K562 (cell line): ENCODE measurements around the gene ZNF335. TPM values are rescaled to one million over a fixed set of nuclear protein-coding genes. Genes with fewer than 3 reads are reported as not detected.
A peak's percentile ranks its signal among the peaks of the same experiment; 100 is the strongest.

Experiments used
- ATAC-seq: fragments of 200-7000 bp; cut with Tn5 transposase; 3 replicates; pipeline ENCODE4 v1.9.1; 2020; ENCODE audit warnings: moderate library complexity
- BruUV-seq: library from RNA; stranded (reverse); fragments of 400-500 nt; replicated peaks from 2 replicates; lab custom pipeline; 2021; lab: Mats Ljungman, UMichigan
- CTCF ChIA-PET: fragments of 300-600 bp; formaldehyde crosslinking; extraction: SDS; loops from one replicate; lab custom pipeline; 2021; ENCODE audit warnings: low intra/inter-chr PET ratio; lab: Yijun Ruan, JAX
- POLR2A ChIA-PET: fragments of 300-600, 350-650 bp; sonication (Branson Sonifier 250); formaldehyde crosslinking; extraction: SDS; loops from one replicate; lab custom pipeline; 2021; ENCODE audit warnings: antibody characterized with exemption, inconsistent platforms; lab: Yijun Ruan, JAX
- DNase-seq, 4 experiments: peaks; one replicate each; pipeline versions ENCODE4 v3.0.0 to v3.0.0-alpha.2; 2011 to 2018; ENCODE audit warnings: low spot score in 3 of 4, mixed read lengths in 3 of 4; ENCODE audit errors: extremely low read depth in 1 of 4
- FAIRE-seq: peaks from 2 replicates; lab custom pipeline; 2011; peaks lifted over from hg19 to GRCh38; lab: Jason Lieb, UNC
- H2AFZ ChIP-seq: 2 replicates; pipeline ENCODE4 v1.6.0; 2011; ENCODE audit warnings: low read depth, low read length, control low read depth, inconsistent platforms
- H3K27ac ChIP-seq: fragments of 200-600 bp; 3 replicates; pipeline ENCODE4 v1.8.0; 2011; ENCODE audit warnings: low read depth, mild to moderate bottlenecking, control low read depth, inconsistent platforms, low read length, moderate library complexity, mixed read lengths; ENCODE audit errors: extremely low read depth
- H3K27me3 ChIP-seq, 2 experiments: fragments of 300-600 bp in 1 of 2; 2 replicates in 1 of 2; 3 replicates in 1 of 2; pipeline versions ENCODE4 v1.6.0 to v1.8.0; 2011; ENCODE audit warnings: inconsistent platforms in 2 of 2, low read length in 2 of 2, mild to moderate bottlenecking in 1 of 2, mixed read lengths in 1 of 2, moderate library complexity in 1 of 2; ENCODE audit not compliant: control insufficient read depth in 2 of 2, insufficient read depth in 2 of 2
- H3K36me3 ChIP-seq: fragments of 300-600 bp; 3 replicates; pipeline ENCODE4 v1.8.0; 2011; ENCODE audit warnings: mild to moderate bottlenecking, low read length, inconsistent platforms; ENCODE audit not compliant: control insufficient read depth, insufficient read depth
- H3K4me1 ChIP-seq, 2 experiments: fragments of 200-600 bp in 1 of 2; replicated peaks in 1 of 2; 2 replicates in 1 of 2; 3 replicates in 1 of 2; pipeline versions ENCODE4 v1.5.1 to v1.8.0; 2011; ENCODE audit warnings: inconsistent platforms in 2 of 2, low read length in 2 of 2, mild to moderate bottlenecking in 1 of 2, mixed read lengths in 1 of 2, moderate library complexity in 1 of 2; ENCODE audit not compliant: control insufficient read depth in 2 of 2, insufficient read depth in 2 of 2
- H3K4me2 ChIP-seq: 2 replicates; pipeline ENCODE4 v1.6.1; 2011; ENCODE audit warnings: low read length, control low read depth, inconsistent platforms, mixed read lengths; ENCODE audit not compliant: insufficient read depth
- H3K4me3 ChIP-seq: fragments of 200-600 bp; sonication (generic), shearing (Covaris generic); 2 replicates; pipeline ENCODE4 v1.5.1; 2016; ENCODE audit warnings: control low read depth, inconsistent platforms
- H3K79me2 ChIP-seq: fragments of 200-600 bp; 3 replicates; pipeline ENCODE4 v1.8.0; 2011; ENCODE audit warnings: low read length, inconsistent platforms; ENCODE audit not compliant: control insufficient read depth, insufficient read depth
- H3K9ac ChIP-seq, 2 experiments: 2 replicates each; pipeline versions ENCODE4 v1.6.0 to v1.6.1; 2011; ENCODE audit warnings: low read depth in 2 of 2, low read length in 2 of 2, control low read depth in 1 of 2, inconsistent platforms in 1 of 2, mild to moderate bottlenecking in 1 of 2, mixed read lengths in 1 of 2; ENCODE audit not compliant: insufficient read depth in 1 of 2
- H3K9me1 ChIP-seq: one replicate; pipeline ENCODE4 v1.6.0; 2011; ENCODE audit warnings: inconsistent platforms, mild to moderate bottlenecking, low read length, moderate library complexity; ENCODE audit not compliant: control insufficient read depth, insufficient read depth
- H3K9me3 ChIP-seq: replicated peaks from 2 replicates; pipeline ENCODE4 v1.5.1; 2011; ENCODE audit warnings: low read depth, low read length, inconsistent platforms; ENCODE audit not compliant: control insufficient read depth, insufficient read depth
- H4K20me1 ChIP-seq: replicated peaks from 2 replicates; pipeline ENCODE4 v1.6.1; 2011; ENCODE audit warnings: low read length, inconsistent platforms, mixed read lengths; ENCODE audit not compliant: control insufficient read depth, insufficient read depth
- ARNT ChIP-seq, 2 experiments: fragments of 450-650 bp; IDR thresholded peaks; 2 replicates each; pipeline ENCODE4 v1.6.1; 2016; ENCODE audit warnings: mild to moderate bottlenecking in 1 of 2
- ATF6 ChIP-seq: sonication (generic); formaldehyde crosslinking; IDR thresholded peaks from 2 replicates; pipeline ENCODE4 v1.4.0; 2020; ENCODE audit warnings: mild to moderate bottlenecking, missing genetic modification reagents
- CREB3 ChIP-seq: fragments of 450-650 bp; conservative IDR thresholded peaks from 2 replicates; pipeline ENCODE4 v1.6.1; 2016; ENCODE audit warnings: missing genetic modification characterization, low read depth, mild to moderate bottlenecking, missing compliant biosample characterization, moderate library complexity
- GTF2E2 ChIP-seq: fragments of 200-800 bp; sonication (Bioruptor generic); IDR thresholded peaks from 2 replicates; pipeline ENCODE4 v1.6.1; 2016; ENCODE audit warnings: missing genetic modification characterization, missing compliant biosample characterization
- HSF4 ChIP-seq: fragments of 250-450 bp; sonication (Bioruptor Pico); IDR thresholded peaks from 2 replicates; pipeline ENCODE4 v2.1.2; 2022; ENCODE audit warnings: mild to moderate bottlenecking, moderate library complexity, borderline replicate concordance
- JUN ChIP-seq, 2 experiments: sonication (generic) in 1 of 2; formaldehyde crosslinking in 1 of 2; IDR thresholded peaks; 2 replicates each; pipeline versions ENCODE4 v1.6.1 to v1.8.0; 2012 to 2022; ENCODE audit warnings: borderline replicate concordance in 2 of 2, mild to moderate bottlenecking in 2 of 2, improper control_type of control experiment in 1 of 2, low read depth in 1 of 2, low read length in 1 of 2, missing genetic modification reagents in 1 of 2
- MBD1 ChIP-seq: fragments of 250-450 bp; sonication (Bioruptor Pico); IDR thresholded peaks from 2 replicates; pipeline ENCODE4 v1.8.0; 2022; ENCODE audit warnings: inconsistent platforms
- NCOA2 ChIP-seq, 2 experiments: fragments of 450-650 bp; IDR thresholded peaks; 2 replicates each; pipeline ENCODE4 v1.6.1; 2018; ENCODE audit warnings: mild to moderate bottlenecking in 2 of 2, moderate library complexity in 1 of 2; ENCODE audit not compliant: partially characterized antibody in 2 of 2
- NCOA4 ChIP-seq: fragments of 450-650 bp; IDR thresholded peaks from 2 replicates; pipeline ENCODE4 v1.6.1; 2018; ENCODE audit warnings: mild to moderate bottlenecking; ENCODE audit not compliant: partially characterized antibody
- NFYB ChIP-seq: IDR thresholded peaks from 2 replicates; pipeline ENCODE4 v1.6.1; 2011; ENCODE audit warnings: mild to moderate bottlenecking, moderate library complexity; ENCODE audit not compliant: insufficient read length; ENCODE audit errors: extremely low read depth
- PHTF2 ChIP-seq: fragments of 250-450 bp; sonication (Bioruptor Pico); IDR thresholded peaks from 2 replicates; pipeline ENCODE4 v1.5.0; 2021; ENCODE audit warnings: mild to moderate bottlenecking
- POU5F1 ChIP-seq: fragments of 150-350 bp; IDR thresholded peaks from 2 replicates; pipeline ENCODE4 v1.6.1; 2014; ENCODE audit warnings: borderline replicate concordance, low read length, low read depth, mild to moderate bottlenecking; ENCODE audit not compliant: partially characterized antibody
- TGIF2 ChIP-seq: sonication (generic); formaldehyde crosslinking; IDR thresholded peaks from 2 replicates; pipeline ENCODE4 v1.8.1; 2022; ENCODE audit warnings: mild to moderate bottlenecking, missing genetic modification reagents, moderate library complexity
- ZBTB8A ChIP-seq: fragments of 450-650 bp; IDR thresholded peaks from 2 replicates; pipeline ENCODE4 v1.6.1; 2018; ENCODE audit warnings: mild to moderate bottlenecking, moderate library complexity; ENCODE audit not compliant: partially characterized antibody
- ZNF41 ChIP-seq: fragments of 250-450 bp; sonication (Bioruptor Pico); conservative IDR thresholded peaks from 2 replicates; pipeline ENCODE4 v1.4.0; 2020; ENCODE audit warnings: mild to moderate bottlenecking
- ZNF77 ChIP-seq: fragments of 250-450 bp; sonication (Bioruptor Pico); IDR thresholded peaks from 2 replicates; pipeline ENCODE4 v1.5.0; 2020
- WGBS: fragments of 100-300 bp; shearing (Covaris generic); methylation state at CpG from one replicate; pipeline ENCODE4 v1.1.6; 2016; ENCODE audit warnings: low coverage, mixed read lengths; ENCODE audit not compliant: insufficient coverage; ENCODE audit errors: missing lambda C conversion rate; 5-methylcytosine and 5-hydroxymethylcytosine counted together
- in situ Hi-C: fragments of 300-500 bp; cut with MboI; formaldehyde crosslinking; loops from 4 replicates; pipeline ENCODE4 v1.15.0; 2018; ENCODE audit warnings: inconsistent platforms, mixed read lengths
- intact Hi-C: fragments of 100-400 bp; cut with micrococcal nuclease; formaldehyde crosslinking; loops from 2 replicates; pipeline ENCODE4 v1.14.2; 2022
- polyA plus RNA-seq, 8 experiments: library from polyadenylated mRNA; depleted of rRNA in 4 of 8; stranded (reverse) in 5 of 8; unstranded in 3 of 8; fragments of >200 nt; fragmentation: Nextera tagmentation in 2 of 8; fragmentation: Illumina TruSeq in 1 of 8; extraction: Ambion mirVana in 2 of 8; extraction: Trizol in 1 of 8; gene quantifications; 2 replicates each; pipeline versions ENCODE4 v1.2.1 to v1.2.3, GENCODE V29; 2011 to 2014; ENCODE audit warnings: inconsistent platforms in 1 of 8, missing spikeins in 1 of 8
- total RNA-seq, 7 experiments: library from RNA; depleted of rRNA in 6 of 7; stranded (reverse); fragments of >200 nt in 6 of 7; fragmentation: Illumina TruSeq in 2 of 7; extraction: Trizol in 2 of 7; gene quantifications; 2 replicates each; pipeline versions ENCODE4 v1.2.1 to v1.2.3, GENCODE V29; 2011 to 2021; ENCODE audit warnings: low replicate concordance in 1 of 7

The ZNF335 gene
- total and polyA plus RNA-seq, 9 of the 15 experiments (the other 6 are each of a cell fraction or from before 2014, with no cell fraction given), result 0.39 to 16.0 (median 7.6) TPM

GRCh38 chr20:45957021-45957941, 14.7 kb downstream of the ZNF335 start:
- in situ Hi-C loops, result no loop called here
- no peak for TF ChIP-seq TGIF2 (CRISPR knock-in tag)
- no peak for TF ChIP-seq POU5F1
- no peak for TF ChIP-seq ARNT (IDR thresholded peaks at IDR 0.05)
- no peak for TF ChIP-seq NCOA2 (IDR thresholded peaks at IDR 0.05; ENCODE audit: partially characterized antibody in 2 of 2)
- TF ChIP-seq NCOA4, result no peak
- no peak for TF ChIP-seq ZBTB8A
- no peak for TF ChIP-seq NFYB
- no peak for TF ChIP-seq ZNF77 (CRISPR knock-in tag)
- TF ChIP-seq HSF4 (CRISPR knock-in tag), result no peak
- TF ChIP-seq MBD1, result no peak
- TF ChIP-seq CREB3 (tag), result no peak
- TF ChIP-seq ATF6 (CRISPR knock-in tag), result no peak
- no peak for TF ChIP-seq JUN (IDR thresholded peaks at IDR 0.05; ENCODE audit: borderline replicate concordance, low read depth, low read length)
- no peak for TF ChIP-seq JUN (CRISPR knock-in tag; IDR thresholded peaks at IDR 0.05; ENCODE audit: borderline replicate concordance)
- TF ChIP-seq PHTF2 (CRISPR knock-in tag), result no peak
- no peak for TF ChIP-seq ZNF41 (CRISPR knock-in tag)
- TF ChIP-seq GTF2E2 (tag), result no peak

More at GRCh38 chr20:45957021-45957941, 14.7 kb downstream of the ZNF335 start:
- no peak overlapping the region for H2AFZ ChIP-seq
- ChIA-PET CTCF (no interaction called here), POLR2A (interaction anchor here (0.7 to 1.9 kb wide), 5 partner anchors 9 to 15 kb away, joined by 3 to 9 read pairs (median 5); partner anchors contain the start of gene ZNF335)
- no peaks in the 10 kb centered on the region for H3K27me3 ChIP-seq
- H3K79me2 ChIP-seq, result no peaks in the 10 kb centered on the region
- intact Hi-C loops, result no loop called here
- no TSS peak for BruUV-seq
- H3K27ac ChIP-seq, result no peak overlapping the region
- ATAC-seq, result no peak
- peaks cover 63% of the 10 kb centered on the region; the same call in 2 of the 3 replicates for H3K36me3 ChIP-seq
- DNase-seq, result no peak
- peak overlapping the region in 1 of 2 experiments; percentile 22; a peak in 2 of 4 replicates for H3K9ac ChIP-seq
- no peak for FAIRE-seq
- no peak overlapping the region for H3K4me2 ChIP-seq
- H3K4me3 ChIP-seq, result no peak overlapping the region
- no peaks in the 10 kb centered on the region for H3K9me3 ChIP-seq
- H4K20me1 ChIP-seq, result no peaks in the 10 kb centered on the region
- H3K9me1 ChIP-seq, result no peaks in the 10 kb centered on the region
- H3K4me1 ChIP-seq, result peaks cover 0 to 7% of the 10 kb centered on the region in 2 experiments; a peak in 1 of 5 replicates
- WGBS, result 80% methylated on average over 16 of the region's 19 CpGs
